H1 (cell line): ENCODE data around the gene TPP1. TPM values are rescaled to one million over a fixed set of nuclear protein-coding genes. Genes with fewer than 3 reads are reported as not detected.

Experiments used
- NRF1 ChIP-seq: IDR thresholded peaks from 2 replicates; pipeline ENCODE4 v1.6.1; 2011; ENCODE audit warnings: mild to moderate bottlenecking, low read depth, low read length, improper control_type of control experiment
- polyA plus RNA-seq, 7 experiments: library from polyadenylated mRNA; depleted of rRNA in 3 of 7; stranded (reverse) in 5 of 7; unstranded in 2 of 7; fragments of >200 nt in 5 of 7; fragments of 200-250 nt in 2 of 7; gene quantifications; 1 replicate in 5 of 7; 2 replicates in 1 of 7; 4 replicates in 1 of 7; pipeline versions ENCODE4 v1.2.1 to v1.2.3, GENCODE V29; 2011 to 2013; ENCODE audit warnings: missing spikeins in 2 of 7, mixed read lengths in 2 of 7
- total RNA-seq: library from RNA; stranded (reverse); fragmentation: NEBNext Ultra II Directional; extraction: Animal tissue kit (Norgen Biotek cat#: 25700); gene quantifications from 2 replicates; pipeline ENCODE4 v1.2.1, GENCODE V29; 2021

The TPP1 gene
- total and polyA plus RNA-seq, 2 of the 8 experiments (the other 6 are each of a cell fraction or from before 2014, with no cell fraction given), result 36.1 to 77.5 TPM

DNA sequence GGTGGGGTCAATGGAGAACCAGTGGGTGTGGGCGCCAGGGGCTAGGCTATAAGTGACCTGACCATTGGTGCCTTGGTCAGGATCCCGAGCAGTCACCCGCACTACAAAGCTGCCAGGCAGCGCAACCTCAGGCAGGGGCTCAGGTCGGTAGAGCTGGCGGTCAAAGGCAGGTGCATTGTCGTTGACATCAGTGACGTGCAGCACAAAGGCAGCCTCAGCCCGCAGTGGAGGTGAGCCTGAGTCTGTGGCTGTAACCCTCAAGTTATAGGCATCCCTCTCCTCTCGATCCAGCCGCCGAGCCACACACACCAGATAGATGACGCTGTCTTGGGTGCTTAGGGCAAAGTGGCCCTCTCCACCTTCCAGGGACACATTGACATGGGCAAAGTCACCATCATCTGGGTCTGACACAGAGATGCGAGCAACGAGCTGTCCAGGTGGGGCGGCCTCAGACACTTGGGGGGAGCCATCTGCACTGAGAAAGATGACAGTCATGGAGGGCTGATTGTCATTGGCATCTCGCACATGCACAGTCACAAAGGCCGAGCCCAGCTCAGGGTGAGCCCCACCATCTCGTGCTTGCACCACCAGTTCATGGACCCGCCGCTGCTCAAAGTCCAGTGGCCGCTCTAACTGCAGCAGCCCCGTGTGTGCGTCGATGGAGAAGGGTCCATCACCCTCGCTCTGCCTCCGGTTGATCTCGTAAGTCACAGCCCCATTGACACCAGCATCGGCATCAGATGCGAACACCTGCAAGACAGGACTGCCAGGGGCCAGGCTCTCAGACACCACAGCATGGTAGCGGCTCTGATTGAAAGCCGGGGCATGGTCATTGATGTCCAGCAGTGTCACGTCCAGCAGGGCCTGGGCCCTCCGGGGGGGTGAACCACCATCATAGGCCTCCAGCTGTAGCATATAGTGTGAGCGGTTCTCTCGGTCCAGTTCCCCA is 21.1 kb upstream of the TPP1 start (continued):
- TF ChIP-seq NRF1, result no peak
